Mesenchymal stem cell (in vitro differentiated cells and primary cell): ENCODE results near the gene GPR34. TPM values are rescaled to one million over a fixed set of nuclear protein-coding genes. Genes with fewer than 3 reads are reported as not detected.

Source experiments
- DNase-seq: peaks from one replicate; pipeline ENCODE4 v3.0.0-alpha.2; 2013
- H2AFZ ChIP-seq: one replicate; pipeline ENCODE4 v1.6.1; 2013; ENCODE audit warnings: low read depth, mild to moderate bottlenecking, control low read depth, inconsistent platforms, low read length, moderate library complexity
- H2AK5ac ChIP-seq: 2 replicates; pipeline ENCODE4 v1.6.1; 2013; ENCODE audit warnings: low read length, moderate library complexity, mild to moderate bottlenecking, inconsistent platforms; ENCODE audit not compliant: severe bottlenecking
- H2BK120ac ChIP-seq: one replicate; pipeline ENCODE4 v1.6.1; 2013; ENCODE audit warnings: low read depth, mild to moderate bottlenecking, inconsistent platforms, low read length, moderate library complexity
- H2BK12ac ChIP-seq, 2 experiments: one replicate each; pipeline ENCODE4 v1.6.1; 2013; ENCODE audit warnings: inconsistent platforms in 2 of 2, low read length in 2 of 2, mild to moderate bottlenecking in 2 of 2, moderate library complexity in 2 of 2, control low read depth in 1 of 2
- H2BK15ac ChIP-seq: one replicate; pipeline ENCODE4 v1.6.1; 2013; ENCODE audit warnings: mild to moderate bottlenecking, low read depth, inconsistent platforms; ENCODE audit not compliant: poor library complexity, severe bottlenecking
- H2BK5ac ChIP-seq: 2 replicates; pipeline ENCODE4 v1.6.1; 2013; ENCODE audit warnings: low read depth, mild to moderate bottlenecking, low read length, control low read depth, inconsistent platforms; ENCODE audit not compliant: poor library complexity, severe bottlenecking
- H3K14ac ChIP-seq, 2 experiments: one replicate each; pipeline ENCODE4 v1.6.1; 2013; ENCODE audit warnings: inconsistent platforms in 2 of 2, low read length in 2 of 2, control low read depth in 1 of 2, mild to moderate bottlenecking in 1 of 2, moderate library complexity in 1 of 2
- H3K18ac ChIP-seq, 2 experiments: one replicate each; pipeline ENCODE4 v1.6.1; 2013; ENCODE audit warnings: inconsistent platforms in 2 of 2, low read length in 2 of 2, control low read depth in 1 of 2, low read depth in 1 of 2, mild to moderate bottlenecking in 1 of 2
- H3K23ac ChIP-seq, 2 experiments: one replicate each; pipeline ENCODE4 v1.6.1; 2013; ENCODE audit warnings: inconsistent platforms in 2 of 2, low read length in 2 of 2, mild to moderate bottlenecking in 2 of 2, moderate library complexity in 2 of 2, control low read depth in 1 of 2
- H3K27ac ChIP-seq: 2 replicates; pipeline ENCODE4 v1.5.1; 2013; ENCODE audit warnings: mild to moderate bottlenecking, moderate library complexity, low read length, control low read depth, inconsistent platforms; ENCODE audit not compliant: poor library complexity, severe bottlenecking
- H3K27me3 ChIP-seq, 2 experiments: 2 replicates each; pipeline versions ENCODE4 v1.6.1 to v1.7.0; 2013; ENCODE audit warnings: low read length in 2 of 2, mild to moderate bottlenecking in 2 of 2, moderate library complexity in 2 of 2, control low read depth in 1 of 2, inconsistent platforms in 1 of 2; ENCODE audit not compliant: control insufficient read depth in 1 of 2, insufficient read depth in 1 of 2
- H3K36me3 ChIP-seq, 2 experiments: 2 replicates each; pipeline versions ENCODE4 v1.6.1 to v1.7.0; 2013; ENCODE audit warnings: low read length in 2 of 2, control low read depth in 1 of 2, inconsistent platforms in 1 of 2, low read depth in 1 of 2, mild to moderate bottlenecking in 1 of 2; ENCODE audit not compliant: insufficient read depth in 2 of 2, control insufficient read depth in 1 of 2
- H3K4ac ChIP-seq, 2 experiments: one replicate each; pipeline ENCODE4 v1.6.1; 2013; ENCODE audit warnings: inconsistent platforms in 2 of 2, low read length in 2 of 2, mild to moderate bottlenecking in 2 of 2, moderate library complexity in 2 of 2, control low read depth in 1 of 2, low read depth in 1 of 2
- H3K4me1 ChIP-seq: 2 replicates; pipeline ENCODE4 v1.6.1; 2013; ENCODE audit warnings: low read depth, low read length, control low read depth; ENCODE audit not compliant: control insufficient read depth, insufficient read depth
- H3K4me2 ChIP-seq: 2 replicates; pipeline ENCODE4 v1.6.1; 2013; ENCODE audit warnings: low read length, mild to moderate bottlenecking, inconsistent platforms; ENCODE audit not compliant: poor library complexity, severe bottlenecking
- H3K4me3 ChIP-seq, 2 experiments: 2 replicates each; pipeline versions ENCODE4 v1.5.1 to v1.7.0; 2013; ENCODE audit warnings: low read length in 2 of 2, mild to moderate bottlenecking in 2 of 2, control low read depth in 1 of 2, low read depth in 1 of 2; ENCODE audit not compliant: insufficient read depth in 1 of 2
- H3K79me1 ChIP-seq: replicated peaks from 2 replicates; pipeline ENCODE4 v1.6.1; 2013; ENCODE audit warnings: mild to moderate bottlenecking, control low read depth, low read length, inconsistent platforms; ENCODE audit not compliant: poor library complexity, severe bottlenecking
- H3K9ac ChIP-seq: 2 replicates; pipeline ENCODE4 v1.7.0; 2013; ENCODE audit warnings: mild to moderate bottlenecking, low read length, moderate library complexity
- H3K9me3 ChIP-seq: 2 replicates; pipeline ENCODE4 v1.7.0; 2013; ENCODE audit warnings: mild to moderate bottlenecking, low read length; ENCODE audit not compliant: control insufficient read depth
- H4K8ac ChIP-seq: one replicate; pipeline ENCODE4 v1.6.1; 2013; ENCODE audit warnings: inconsistent platforms, mild to moderate bottlenecking, low read length, moderate library complexity
- H4K91ac ChIP-seq: one replicate; pipeline ENCODE4 v1.6.1; 2013; ENCODE audit warnings: mild to moderate bottlenecking, low read length, inconsistent platforms
- WGBS: methylation state at CpG from one replicate; pipeline ENCODE4 v1.1.7; 2013; ENCODE audit warnings: mixed read lengths; 5-methylcytosine and 5-hydroxymethylcytosine counted together
- small RNA-seq: library from polyadenylated mRNA; stranded (forward); fragments of <200 nt; extraction: miRNeasy Mini kit (QIAGEN cat#:217004); gene quantifications from one replicate; pipeline ENCODE3, GENCODE V24; 2013; ENCODE audit warnings: low read depth

The GPR34 gene

GRCh38 chrX:41737065-41737464 is 48.3 kb downstream of the GPR34 start:
- Histone ChIP-seq H3K9me3 (no peaks in the 10 kb centered on the region), H4K91ac (no peak overlapping the region), H3K4me1 (no peaks in the 10 kb centered on the region), H3K23ac (no peak overlapping the region), H2BK120ac (no peak overlapping the region), H3K14ac (no peak overlapping the region), H3K79me1 (peaks cover 3% of the 10 kb centered on the region), H3K4ac (no peak overlapping the region), H2BK12ac (no peak overlapping the region), H3K4me3 (no peak overlapping the region), H3K18ac (no peak overlapping the region), H3K4me2 (no peak overlapping the region), H3K9ac (no peak overlapping the region), H3K36me3 (no peaks in the 10 kb centered on the region), H4K8ac (no peak overlapping the region), H2BK5ac (no peak overlapping the region), H3K27me3 (peaks cover 0 to 1% of the 10 kb centered on the region in 2 experiments), H3K27ac (no peak overlapping the region), H2BK15ac (no peak overlapping the region), H2AK5ac (no peak overlapping the region), H2AFZ (no peak overlapping the region)
- 96% methylated on average over 4 of the region's 7 CpGs for WGBS
- DNase-seq, result no peak

DNA sequence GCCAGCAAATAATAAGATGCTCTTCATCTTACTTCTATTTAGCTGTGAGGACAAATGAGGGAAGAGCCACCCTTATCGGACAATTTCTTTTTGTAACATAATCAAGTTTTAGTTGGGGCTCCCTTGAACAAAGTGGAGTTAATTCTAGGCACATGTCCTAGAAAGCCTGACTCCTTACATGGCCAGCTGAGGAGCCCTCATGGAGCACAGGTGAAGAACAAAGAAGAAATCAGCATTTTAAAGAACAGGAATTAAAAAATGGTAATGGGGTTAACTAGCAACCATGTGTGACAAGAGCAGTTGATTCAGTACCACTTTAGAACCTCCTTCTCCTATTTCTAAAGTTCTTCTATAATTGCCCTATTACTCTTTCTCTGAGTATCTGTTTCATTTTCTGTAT is 51.1 kb downstream of the GPR34 start:
- H3K79me1 ChIP-seq, result peaks cover 3% of the 10 kb centered on the region
- no peak overlapping the region for H2BK12ac ChIP-seq
- H2AFZ ChIP-seq, result no peak overlapping the region
- no peak overlapping the region for H3K18ac ChIP-seq
- peaks cover 0 to 3% of the 10 kb centered on the region in 2 experiments for H3K36me3 ChIP-seq
- DNase-seq, result no peak
- H2BK15ac ChIP-seq, result no peak overlapping the region
- no peaks in the 10 kb centered on the region for H3K4me1 ChIP-seq
- no peak overlapping the region for H3K23ac ChIP-seq
- 100% methylated on average over 1 of the region's 1 CpG for WGBS
- no peaks in the 10 kb centered on the region for H3K9me3 ChIP-seq
- no peak overlapping the region for H3K4ac ChIP-seq
- no peak overlapping the region for H3K14ac ChIP-seq
- no peak overlapping the region for H2AK5ac ChIP-seq
- no peak overlapping the region for H4K8ac ChIP-seq
- no peak overlapping the region for H4K91ac ChIP-seq
- no peak overlapping the region for H3K27ac ChIP-seq
- H3K9ac ChIP-seq, result no peak overlapping the region
- no peak overlapping the region for H3K4me2 ChIP-seq
- H3K4me3 ChIP-seq, result no peak overlapping the region
- H2BK120ac ChIP-seq, result no peak overlapping the region
- peaks cover 0 to 5% of the 10 kb centered on the region in 2 experiments for H3K27me3 ChIP-seq
- H2BK5ac ChIP-seq, result no peak overlapping the region

Small RNAs within 50 kb of the gene (small RNA-seq; reads per million reads assigned to genes)
- gene RN7SL144P, result not detected
